Esophagus squamous epithelium (tissue), 4 donors: ENCODE results near the gene FNDC3B.

Source experiments
- POLR2A ChIP-seq, 4 donors: fragments of 450-650 bp; IDR thresholded peaks; one replicate each; pipeline ENCODE4 v1.6.1; 2017; ENCODE audit warnings: antibody characterized with exemption in 4 of 4, mild to moderate bottlenecking in 4 of 4, moderate library complexity in 3 of 4
- TF ChIP-seq, protein P1 (sequence below), 6 experiments: fragments of 450-650 bp in 4 of 6; fragments of 200-600 bp in 2 of 6; sonication (generic) in 2 of 6; IDR thresholded peaks; one replicate each; pipeline ENCODE4 v1.5.1; 2016 to 2019; ENCODE audit warnings: antibody characterized with exemption in 6 of 6, mild to moderate bottlenecking in 4 of 6, moderate library complexity in 4 of 6

- TF ChIP-seq, protein P1, sequence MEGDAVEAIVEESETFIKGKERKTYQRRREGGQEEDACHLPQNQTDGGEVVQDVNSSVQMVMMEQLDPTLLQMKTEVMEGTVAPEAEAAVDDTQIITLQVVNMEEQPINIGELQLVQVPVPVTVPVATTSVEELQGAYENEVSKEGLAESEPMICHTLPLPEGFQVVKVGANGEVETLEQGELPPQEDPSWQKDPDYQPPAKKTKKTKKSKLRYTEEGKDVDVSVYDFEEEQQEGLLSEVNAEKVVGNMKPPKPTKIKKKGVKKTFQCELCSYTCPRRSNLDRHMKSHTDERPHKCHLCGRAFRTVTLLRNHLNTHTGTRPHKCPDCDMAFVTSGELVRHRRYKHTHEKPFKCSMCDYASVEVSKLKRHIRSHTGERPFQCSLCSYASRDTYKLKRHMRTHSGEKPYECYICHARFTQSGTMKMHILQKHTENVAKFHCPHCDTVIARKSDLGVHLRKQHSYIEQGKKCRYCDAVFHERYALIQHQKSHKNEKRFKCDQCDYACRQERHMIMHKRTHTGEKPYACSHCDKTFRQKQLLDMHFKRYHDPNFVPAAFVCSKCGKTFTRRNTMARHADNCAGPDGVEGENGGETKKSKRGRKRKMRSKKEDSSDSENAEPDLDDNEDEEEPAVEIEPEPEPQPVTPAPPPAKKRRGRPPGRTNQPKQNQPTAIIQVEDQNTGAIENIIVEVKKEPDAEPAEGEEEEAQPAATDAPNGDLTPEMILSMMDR (IDR thresholded peaks at IDR 0.05) = no peak
- TF ChIP-seq POLR2A (IDR thresholded peaks at IDR 0.05) = no peak
These were observed 73.3 kb downstream of the FNDC3B start for GRCh38 chr3:172112734-172113120.
